Transverse colon (tissue), 4 donors: ENCODE results near the gene AGBL5. TPM values are rescaled to one million over a fixed set of nuclear protein-coding genes. Genes with fewer than 3 reads are reported as not detected.

Experiments
- DNase-seq: peaks from one replicate; pipeline ENCODE4 v3.0.0-alpha.2; 2019
- H3K27ac ChIP-seq, 4 donors: fragments of 200-600 bp; sonication (generic); 2 replicates each; pipeline ENCODE4 v1.5.1; 2016 to 2018; ENCODE audit warnings: inconsistent platforms in 4 of 4
- H3K27me3 ChIP-seq: fragments of 200-600 bp; sonication (generic); 2 replicates; pipeline ENCODE4 v1.5.1; 2017; ENCODE audit warnings: inconsistent platforms
- H3K36me3 ChIP-seq, 4 donors: fragments of 200-600 bp; sonication (generic); 2 replicates each; pipeline ENCODE4 v1.5.1; 2017 to 2019; ENCODE audit warnings: inconsistent platforms in 4 of 4
- H3K4me1 ChIP-seq, 4 donors: fragments of 200-600 bp; sonication (generic); 2 replicates each; pipeline ENCODE4 v1.5.1; 2017 to 2020; ENCODE audit warnings: inconsistent platforms in 4 of 4
- H3K4me3 ChIP-seq, 4 donors: fragments of 200-600 bp; sonication (generic); 1 replicate in 1 of 4; 2 replicates in 3 of 4; pipeline versions ENCODE4 v1.5.1 to v1.6.1; 2017 to 2019; ENCODE audit warnings: inconsistent platforms in 4 of 4
- H3K9me3 ChIP-seq, 2 donors: fragments of 200-600 bp; sonication (generic); 2 replicates each; pipeline ENCODE4 v1.5.1; 2017 to 2019; ENCODE audit warnings: inconsistent platforms in 2 of 2
- EP300 ChIP-seq: sonication (generic); formaldehyde crosslinking; IDR thresholded peaks from one replicate; pipeline ENCODE4 v1.6.1; 2017; ENCODE audit warnings: antibody characterized with exemption, low read depth
- POLR2A ChIP-seq: fragments of 450-650 bp; IDR thresholded peaks from one replicate; pipeline ENCODE4 v1.6.1; 2016; ENCODE audit warnings: antibody characterized with exemption, mild to moderate bottlenecking, moderate library complexity
- POLR2AphosphoS5 ChIP-seq, 3 donors: sonication (generic); formaldehyde crosslinking; IDR thresholded peaks; one replicate each; pipeline ENCODE4 v1.6.1; 2016; ENCODE audit warnings: antibody characterized with exemption in 3 of 3
- WGBS, 2 donors: methylation state at CpG; one replicate each; pipeline ENCODE4 v1.1.5; 2018; ENCODE audit warnings: low coverage in 1 of 2; 5-methylcytosine and 5-hydroxymethylcytosine counted together
- in situ Hi-C, 4 donors: fragments of 200-750 bp; cut with MboI; loops; one replicate each; pipeline versions ENCODE4 v1.15.0 to v1.15.1; 2017; ENCODE audit warnings: low sequenced_read_pairs in 3 of 4, low pct_ligation_motif_present in 1 of 4, low pct_unique_long_range_greater_than_20kb in 1 of 4
- intact Hi-C: fragments of 100-400 bp; cut with DNase I; formaldehyde crosslinking; loops from one replicate; pipeline ENCODE4 v1.15.1; 2023; ENCODE audit warnings: low total_unique reads
- total RNA-seq, 4 donors: library from RNA; depleted of rRNA; stranded (reverse); fragments of >200 nt; gene quantifications; one replicate each; pipeline ENCODE4 v1.1.0, GENCODE V29; 2016
- TF ChIP-seq, protein P1 (sequence below), 5 experiments: fragments of 200-600 bp in 3 of 5; fragments of 450-650 bp in 2 of 5; sonication (generic) in 3 of 5; IDR thresholded peaks; 1 replicate in 2 of 5; 2 replicates in 3 of 5; pipeline ENCODE4 v1.5.1; 2016 to 2017; ENCODE audit warnings: antibody characterized with exemption in 5 of 5, inconsistent platforms in 3 of 5, mild to moderate bottlenecking in 2 of 5, moderate library complexity in 1 of 5

The AGBL5 gene
- total RNA-seq, 4 donors from 2014 or later: 9.7 to 39.2 (median 13.9) TPM

DNA sequence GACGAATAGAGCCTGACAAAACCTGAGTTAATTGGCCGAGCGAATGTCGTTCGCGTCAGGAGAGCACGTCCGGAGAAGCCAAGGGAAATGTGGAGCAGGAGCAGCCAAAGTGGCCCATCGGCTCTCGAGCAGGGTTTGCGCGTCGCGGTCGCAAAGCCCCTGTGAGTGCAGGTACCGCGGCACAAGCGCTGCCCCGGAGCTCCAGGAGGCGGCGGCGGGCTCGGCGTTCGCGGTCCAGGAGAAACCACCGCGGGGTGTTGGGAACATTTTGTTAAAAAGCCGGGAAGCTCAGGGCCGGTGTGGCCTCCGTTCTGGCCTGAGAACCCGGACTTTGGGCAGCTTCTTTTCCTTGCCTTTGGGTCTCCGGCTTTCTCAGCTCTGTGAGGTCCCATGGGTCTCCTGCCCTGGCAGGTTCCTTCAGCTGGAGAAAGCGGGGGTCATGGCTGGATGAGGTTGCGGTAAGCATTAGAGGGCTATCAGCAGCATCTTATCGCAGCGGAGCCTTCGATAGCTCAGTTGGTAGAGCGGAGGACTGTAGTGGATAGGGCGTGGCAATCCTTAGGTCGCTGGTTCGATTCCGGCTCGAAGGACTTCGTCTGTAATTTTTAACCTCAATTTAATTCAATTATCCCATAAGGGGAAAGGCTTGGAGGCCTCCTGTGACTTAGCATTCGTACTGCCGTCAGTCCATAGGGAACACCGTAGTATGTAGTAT, 1.0 kb upstream of the AGBL5 start:
- Histone ChIP-seq H3K27ac (peak overlapping the region; percentile 85 to 93 (median 88)), H3K4me3 (peak overlapping the region; percentile 33 to 97 (median 86)), H3K9me3 (no peaks in the 10 kb centered on the region), H3K4me1 (peaks cover 7 to 18% (median 16%) of the 10 kb centered on the region in 4 donors), H3K36me3 (peaks cover 0 to 8% (median 0%) of the 10 kb centered on the region in 4 donors), H3K27me3 (no peaks in the 10 kb centered on the region)
- in situ Hi-C loops: no loop called here
- TF ChIP-seq, protein P1, sequence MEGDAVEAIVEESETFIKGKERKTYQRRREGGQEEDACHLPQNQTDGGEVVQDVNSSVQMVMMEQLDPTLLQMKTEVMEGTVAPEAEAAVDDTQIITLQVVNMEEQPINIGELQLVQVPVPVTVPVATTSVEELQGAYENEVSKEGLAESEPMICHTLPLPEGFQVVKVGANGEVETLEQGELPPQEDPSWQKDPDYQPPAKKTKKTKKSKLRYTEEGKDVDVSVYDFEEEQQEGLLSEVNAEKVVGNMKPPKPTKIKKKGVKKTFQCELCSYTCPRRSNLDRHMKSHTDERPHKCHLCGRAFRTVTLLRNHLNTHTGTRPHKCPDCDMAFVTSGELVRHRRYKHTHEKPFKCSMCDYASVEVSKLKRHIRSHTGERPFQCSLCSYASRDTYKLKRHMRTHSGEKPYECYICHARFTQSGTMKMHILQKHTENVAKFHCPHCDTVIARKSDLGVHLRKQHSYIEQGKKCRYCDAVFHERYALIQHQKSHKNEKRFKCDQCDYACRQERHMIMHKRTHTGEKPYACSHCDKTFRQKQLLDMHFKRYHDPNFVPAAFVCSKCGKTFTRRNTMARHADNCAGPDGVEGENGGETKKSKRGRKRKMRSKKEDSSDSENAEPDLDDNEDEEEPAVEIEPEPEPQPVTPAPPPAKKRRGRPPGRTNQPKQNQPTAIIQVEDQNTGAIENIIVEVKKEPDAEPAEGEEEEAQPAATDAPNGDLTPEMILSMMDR (IDR thresholded peaks at IDR 0.05): peak; percentile 38 to 85 (median 54)
- TF ChIP-seq POLR2A: no peak
- TF ChIP-seq POLR2AphosphoS5 (IDR thresholded peaks at IDR 0.05): peak; percentile 27 to 41 (median 40)
- TF ChIP-seq EP300: no peak
- intact Hi-C loops: loop anchor here (5.0 kb wide), 1 partner anchor 37 kb away; the partner anchor contains the start of gene KHK
- 0% methylated on average over 11 to 28 of the region's 48 CpGs for WGBS, 2 donors
- peak; percentile 95 for DNase-seq

DNA sequence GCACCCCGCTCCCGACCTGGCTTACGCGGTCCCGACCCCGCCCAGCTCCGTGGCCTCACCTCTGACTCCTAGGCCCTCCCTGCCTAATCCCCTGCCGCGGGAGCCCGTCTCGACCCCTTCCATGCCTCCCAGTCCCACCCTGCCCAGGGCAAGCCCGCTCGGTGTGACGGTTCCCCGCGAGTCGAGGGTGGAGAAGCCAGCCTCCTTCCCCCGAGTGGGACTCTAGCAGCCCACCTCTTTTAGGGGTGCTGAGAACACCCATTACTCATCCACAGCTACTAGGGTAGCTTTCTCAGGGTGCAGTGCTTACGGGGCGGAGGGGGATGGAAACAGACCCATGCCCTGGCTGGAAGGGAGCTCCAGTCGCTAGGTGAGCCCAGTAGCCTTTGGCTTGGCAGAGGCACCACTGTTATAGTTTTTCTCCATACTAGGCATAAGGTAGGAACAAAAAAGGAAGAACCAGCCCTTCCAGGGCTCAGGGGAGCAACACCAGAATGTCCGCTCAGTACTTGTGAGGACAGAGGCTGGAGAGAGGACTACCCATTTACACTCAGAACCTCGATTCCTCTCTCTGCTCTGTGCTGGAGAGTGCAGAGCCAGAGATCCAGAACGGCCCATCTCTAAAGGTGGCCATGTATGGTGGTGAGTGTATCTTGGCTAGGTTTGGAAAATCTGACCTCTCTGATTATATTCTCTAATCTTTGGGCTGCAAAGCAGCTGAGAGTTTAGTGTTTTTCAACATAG, 606 bp downstream of the AGBL5 start:
- peak overlapping the region; percentile 83 to 97 (median 89) for H3K4me3 ChIP-seq
- peak overlapping the region; percentile 85 to 93 (median 88) for H3K27ac ChIP-seq
- TF ChIP-seq EP300 (no peak), POLR2A (no peak)
- TF ChIP-seq, protein P1 (IDR thresholded peaks at IDR 0.05): no peak
- H3K27me3 ChIP-seq: no peaks in the 10 kb centered on the region
- peaks cover 7 to 18% (median 16%) of the 10 kb centered on the region in 4 donors for H3K4me1 ChIP-seq
- DNase-seq: peak; percentile 43
- intact Hi-C loops (loop anchor here (5.0 kb wide), 1 partner anchor 35 kb away; the partner anchor contains the start of gene KHK), in situ Hi-C loops (no loop called here)
- peaks cover 0 to 12% (median 4%) of the 10 kb centered on the region in 4 donors for H3K36me3 ChIP-seq
- 5 to 20% methylated on average over 1 to 17 of the region's 24 CpGs for WGBS, 2 donors
- no peaks in the 10 kb centered on the region for H3K9me3 ChIP-seq

DNA sequence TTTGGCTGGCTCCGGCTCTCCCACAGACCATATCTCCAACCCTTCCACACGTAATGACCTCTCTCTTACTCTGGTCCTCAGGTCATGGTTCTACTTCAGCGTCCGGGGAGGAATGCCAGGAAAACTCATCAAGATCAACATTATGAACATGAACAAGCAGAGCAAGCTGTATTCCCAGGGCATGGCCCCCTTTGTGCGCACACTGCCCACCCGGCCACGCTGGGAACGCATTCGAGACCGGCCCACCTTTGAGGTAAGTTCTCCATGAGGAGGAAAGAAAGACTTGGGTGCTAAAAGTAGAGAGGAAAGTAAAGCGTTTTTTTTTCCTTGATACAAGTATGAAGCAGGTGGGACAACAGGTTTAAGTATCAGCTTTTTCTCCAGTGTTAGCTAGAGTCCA, 1.9 kb downstream of the AGBL5 start:
- DNase-seq: no peak
- peaks cover 0 to 12% (median 4%) of the 10 kb centered on the region in 4 donors for H3K36me3 ChIP-seq
- H3K9me3 ChIP-seq: no peaks in the 10 kb centered on the region
- peaks cover 7 to 18% (median 16%) of the 10 kb centered on the region in 4 donors for H3K4me1 ChIP-seq
- H3K27me3 ChIP-seq: no peaks in the 10 kb centered on the region
- H3K27ac ChIP-seq: no peak overlapping the region
- intact Hi-C loops: loop anchor here (5.0 kb wide), 1 partner anchor 34 kb away; the partner anchor contains the start of gene KHK
- in situ Hi-C loops: no loop called here
- no peak for TF ChIP-seq POLR2AphosphoS5 (IDR thresholded peaks at IDR 0.05)
- no peak for TF ChIP-seq POLR2A
- TF ChIP-seq, protein P1 (IDR thresholded peaks at IDR 0.05): no peak
- no peak for TF ChIP-seq EP300
- H3K4me3 ChIP-seq: no peak overlapping the region
- 83 to 92% methylated on average over 3 to 11 of the region's 11 CpGs for WGBS, 2 donors

DNA sequence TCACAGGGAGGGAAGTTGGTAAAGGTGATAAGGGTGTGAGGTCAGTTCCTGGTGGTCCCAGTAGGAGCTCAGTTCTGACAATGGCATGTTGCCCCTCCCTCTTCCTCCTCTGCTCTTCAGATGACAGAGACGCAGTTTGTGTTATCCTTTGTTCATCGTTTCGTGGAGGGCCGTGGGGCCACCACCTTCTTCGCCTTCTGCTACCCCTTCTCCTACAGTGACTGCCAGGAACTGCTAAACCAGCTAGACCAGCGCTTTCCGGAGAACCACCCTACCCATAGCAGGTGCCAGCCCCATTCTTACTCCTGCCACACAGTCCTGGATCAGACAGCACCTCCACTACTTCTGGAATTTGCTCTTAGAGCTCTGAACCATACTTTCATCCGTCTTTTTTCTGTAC, 2.3 kb downstream of the AGBL5 start:
- no peak for DNase-seq
- WGBS, 2 donors: 90 to 100% methylated on average over 1 to 8 of the region's 8 CpGs
- intact Hi-C loops: loop anchor here (5.0 kb wide), 1 partner anchor 34 kb away; the partner anchor contains the start of gene KHK

More for the DNA sequence above, 2.3 kb downstream of the AGBL5 start:
- Histone ChIP-seq H3K36me3 (peaks cover 0 to 12% (median 4%) of the 10 kb centered on the region in 4 donors), H3K27me3 (no peaks in the 10 kb centered on the region), H3K4me1 (peaks cover 7 to 18% (median 16%) of the 10 kb centered on the region in 4 donors), H3K27ac (no peak overlapping the region), H3K9me3 (no peaks in the 10 kb centered on the region), H3K4me3 (no peak overlapping the region)
- in situ Hi-C loops: no loop called here
- TF ChIP-seq, protein P1 (IDR thresholded peaks at IDR 0.05): no peak
- no peak for TF ChIP-seq EP300
- TF ChIP-seq POLR2A: no peak
- no peak for TF ChIP-seq POLR2AphosphoS5 (IDR thresholded peaks at IDR 0.05)
